ENCODE results near the gene ZNF184. TPM values are rescaled to one million over a fixed set of nuclear protein-coding genes. Genes with fewer than 3 reads are reported as not detected.

Gene ZNF184
- total RNA-seq (2014; rRNA removed; shearing (Covaris generic); ENCODE audit: low replicate concordance) = 24.1 and 25.4 TPM in 2 replicates

DNA sequence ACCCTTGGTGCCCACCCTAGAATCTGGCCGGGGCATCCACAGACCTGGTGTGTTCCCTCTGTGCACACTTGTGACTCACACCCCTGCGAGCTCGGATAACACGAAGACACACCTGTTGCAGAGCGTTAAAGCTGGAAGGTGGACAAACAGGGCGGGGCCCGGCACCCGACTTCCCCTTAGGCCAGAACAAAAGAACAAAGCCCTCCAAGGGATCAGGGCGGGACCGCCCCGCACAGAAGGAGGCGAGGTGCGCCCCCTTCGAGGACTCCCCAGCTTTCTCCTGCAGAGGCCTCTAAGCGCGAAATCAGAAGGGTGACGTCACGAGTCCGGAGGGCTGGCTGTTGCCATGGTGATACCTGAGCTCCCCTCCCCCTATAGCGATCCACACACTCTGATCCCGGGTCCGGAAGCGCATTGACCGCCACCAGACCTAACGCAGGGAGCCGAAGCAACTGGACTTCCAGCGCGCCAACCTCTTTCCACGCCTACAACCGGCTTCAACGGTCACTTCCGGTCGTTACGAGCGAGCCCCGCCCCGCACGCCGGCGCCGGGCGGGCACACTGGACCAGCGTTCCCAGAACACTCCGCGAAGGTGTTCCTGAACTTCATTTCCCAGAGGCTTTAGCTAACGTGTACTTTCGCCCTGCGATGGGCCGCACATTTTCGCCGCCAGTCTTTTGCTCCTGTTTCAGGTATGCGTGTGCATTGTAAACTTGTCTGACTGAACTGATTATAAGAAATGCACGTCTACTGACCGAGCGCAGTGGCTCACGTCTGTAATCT is at the start of gene ZNF184:
ZNF184 (minus strand) TSS at position 489 of the 784 bp plus-strand sequence. CDS start 811 bp downstream, outside the sequence.
- peaks cover under 1% of the 10 kb centered on the region; the same call in 1 of the 2 replicates for H3K9me3 ChIP-seq
- no peaks in the 10 kb centered on the region for H3K27me3 ChIP-seq
- DNase-seq = peak; percentile 100
- peak within 1 kb of the TSS; percentile 71 for H3K4me3 ChIP-seq
- H3K36me3 ChIP-seq = peaks cover 33% of the 10 kb centered on the region

- Histone ChIP-seq H3K36me3 (no peaks in the 10 kb centered on the region), H3K4me3 (peak overlapping the region; percentile 93), H3K9me3 (peaks cover 5% of the 10 kb centered on the region; the same call in 1 of the 2 replicates), H3K27me3 (peaks cover 27% of the 10 kb centered on the region)
- DNase-seq = peak; percentile 84
These were observed 46.2 kb upstream of the ZNF184 start for GRCh38 chr6:27518881-27519795.

DNA sequence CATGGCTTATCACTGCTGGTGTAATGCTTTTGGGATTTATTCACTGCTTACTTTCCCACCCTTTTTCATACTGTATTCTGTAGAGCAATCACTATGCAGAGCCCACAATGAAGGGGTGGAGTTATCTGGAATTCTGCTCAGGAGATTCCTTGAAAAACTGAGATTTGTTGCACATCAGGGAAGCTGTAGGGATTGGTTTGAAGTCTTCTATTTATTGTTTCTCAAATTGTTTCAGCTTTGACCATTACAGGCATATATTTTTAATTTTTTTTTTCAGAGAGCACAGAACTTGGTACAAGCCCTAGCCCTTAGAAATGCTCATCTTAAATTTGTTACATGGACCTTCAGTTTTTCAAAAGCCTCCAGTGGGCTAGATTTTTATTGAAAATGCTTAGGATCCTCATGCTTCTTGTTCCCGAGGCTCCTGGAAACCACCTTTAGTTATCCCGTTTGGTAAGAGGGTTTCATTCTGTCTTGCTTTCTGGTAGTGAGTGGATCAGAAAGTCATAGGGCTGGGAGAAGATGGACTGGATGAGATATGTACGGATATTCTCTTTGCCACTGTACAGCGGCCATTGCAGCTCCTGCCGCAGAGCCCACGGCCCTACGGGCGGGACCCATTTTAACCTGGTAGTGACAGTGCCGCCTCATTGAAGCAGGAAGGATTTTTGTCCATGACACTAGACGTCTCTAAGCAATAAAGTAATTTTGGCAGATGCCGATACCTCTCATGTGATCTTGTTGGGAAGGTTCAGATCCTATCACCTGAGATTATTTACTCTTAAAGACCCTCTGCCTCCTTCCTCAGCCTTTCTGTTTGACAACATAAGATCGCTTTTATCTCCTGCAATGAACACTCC is 45.3 kb upstream of the ZNF184 start:
- Histone ChIP-seq H3K4me3 (peak overlapping the region; percentile 93), H3K9me3 (peaks cover 5% of the 10 kb centered on the region; the same call in 1 of the 2 replicates), H3K27me3 (peaks cover 37% of the 10 kb centered on the region), H3K36me3 (no peaks in the 10 kb centered on the region)
- no peak for DNase-seq

GRCh38 chr6:27517238-27517637 is 44.3 kb upstream of the ZNF184 start:
- DNase-seq = no peak
- Histone ChIP-seq H3K9me3 (peaks cover 5% of the 10 kb centered on the region; the same call in 1 of the 2 replicates), H3K4me3 (no peak overlapping the region)

GRCh38 chr6:27514906-27515495 is 42.1 kb upstream of the ZNF184 start:
- no peak for DNase-seq
- Histone ChIP-seq H3K27me3 (peaks cover 57% of the 10 kb centered on the region), H3K4me3 (peak overlapping the region; percentile 8), H3K9me3 (peaks cover 5% of the 10 kb centered on the region; the same call in 1 of the 2 replicates), H3K36me3 (no peaks in the 10 kb centered on the region)

More at GRCh38 chr6:27517238-27517637, 44.3 kb upstream of the ZNF184 start:
- H3K36me3 ChIP-seq = no peaks in the 10 kb centered on the region
- peaks cover 46% of the 10 kb centered on the region for H3K27me3 ChIP-seq

DNA sequence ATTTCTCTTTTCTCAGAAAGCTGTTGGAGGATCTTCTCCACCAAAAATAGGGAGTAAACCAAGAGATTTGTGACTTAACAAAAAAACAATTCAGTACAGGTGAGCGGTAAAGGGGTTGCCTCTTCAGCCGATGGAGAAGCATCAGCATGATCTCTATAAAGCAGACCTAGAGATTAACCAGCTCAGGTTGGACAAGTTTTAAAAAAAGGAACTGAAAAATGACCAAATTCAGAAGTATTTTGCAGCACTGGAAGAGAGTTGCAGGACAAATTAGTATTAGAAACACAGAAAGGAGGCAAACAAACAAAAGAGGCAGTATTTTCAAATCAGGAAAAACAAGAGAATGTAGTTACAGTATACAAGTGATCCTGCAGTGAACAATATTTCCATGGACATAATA is 39.6 kb upstream of the ZNF184 start:
- Histone ChIP-seq H3K4me3 (no peak overlapping the region), H3K36me3 (no peaks in the 10 kb centered on the region), H3K27me3 (peaks cover 57% of the 10 kb centered on the region), H3K9me3 (peaks cover 5% of the 10 kb centered on the region; the same call in 1 of the 2 replicates)
- no peak for DNase-seq

DNA sequence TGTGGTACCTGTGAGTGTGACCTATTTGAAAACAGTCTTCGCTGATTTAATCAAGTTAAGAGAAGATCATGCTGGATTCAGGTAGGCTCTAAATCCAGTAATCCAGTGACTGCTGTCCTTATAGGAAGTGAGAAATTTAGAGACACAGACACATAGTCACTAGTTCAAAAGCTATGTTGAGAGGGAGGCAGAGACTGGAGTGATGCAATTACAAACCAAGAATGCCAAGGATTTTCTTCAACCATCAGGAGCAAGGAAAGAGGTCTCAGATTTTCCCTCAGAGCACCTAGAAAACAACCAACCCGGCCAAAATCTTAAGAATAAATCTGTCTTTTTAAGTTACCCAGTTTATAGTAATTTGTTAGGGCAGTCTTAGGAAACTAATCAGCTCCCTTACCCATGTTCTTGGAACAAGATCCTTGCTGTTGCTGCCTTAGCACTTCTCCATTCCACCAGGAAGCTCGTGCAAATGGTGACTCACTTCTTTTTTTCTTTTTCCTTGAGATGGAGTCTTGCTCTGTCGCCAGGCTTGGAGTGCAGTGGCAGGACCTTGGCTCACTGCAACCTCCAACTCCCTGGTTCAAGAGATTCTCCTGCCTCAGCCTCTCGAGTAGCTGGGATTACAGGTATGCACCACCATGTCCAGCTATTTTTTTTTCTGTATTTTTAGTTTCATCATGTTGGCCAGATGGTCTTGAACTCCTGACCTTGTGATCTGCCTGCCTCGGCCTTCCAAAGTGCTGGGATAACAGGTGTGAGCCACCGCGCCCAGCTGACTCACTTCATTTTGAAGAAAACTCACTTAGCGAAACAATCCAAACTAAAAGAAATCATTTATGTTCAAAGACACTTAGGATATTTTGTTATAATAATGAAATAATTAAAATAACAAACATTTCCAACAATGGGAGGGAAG is 34.4 kb upstream of the ZNF184 start:
- no peak for DNase-seq
- no peaks in the 10 kb centered on the region for H3K9me3 ChIP-seq
- H3K4me3 ChIP-seq = no peak overlapping the region
- no peaks in the 10 kb centered on the region for H3K36me3 ChIP-seq
- peaks cover 12% of the 10 kb centered on the region for H3K27me3 ChIP-seq

DNA sequence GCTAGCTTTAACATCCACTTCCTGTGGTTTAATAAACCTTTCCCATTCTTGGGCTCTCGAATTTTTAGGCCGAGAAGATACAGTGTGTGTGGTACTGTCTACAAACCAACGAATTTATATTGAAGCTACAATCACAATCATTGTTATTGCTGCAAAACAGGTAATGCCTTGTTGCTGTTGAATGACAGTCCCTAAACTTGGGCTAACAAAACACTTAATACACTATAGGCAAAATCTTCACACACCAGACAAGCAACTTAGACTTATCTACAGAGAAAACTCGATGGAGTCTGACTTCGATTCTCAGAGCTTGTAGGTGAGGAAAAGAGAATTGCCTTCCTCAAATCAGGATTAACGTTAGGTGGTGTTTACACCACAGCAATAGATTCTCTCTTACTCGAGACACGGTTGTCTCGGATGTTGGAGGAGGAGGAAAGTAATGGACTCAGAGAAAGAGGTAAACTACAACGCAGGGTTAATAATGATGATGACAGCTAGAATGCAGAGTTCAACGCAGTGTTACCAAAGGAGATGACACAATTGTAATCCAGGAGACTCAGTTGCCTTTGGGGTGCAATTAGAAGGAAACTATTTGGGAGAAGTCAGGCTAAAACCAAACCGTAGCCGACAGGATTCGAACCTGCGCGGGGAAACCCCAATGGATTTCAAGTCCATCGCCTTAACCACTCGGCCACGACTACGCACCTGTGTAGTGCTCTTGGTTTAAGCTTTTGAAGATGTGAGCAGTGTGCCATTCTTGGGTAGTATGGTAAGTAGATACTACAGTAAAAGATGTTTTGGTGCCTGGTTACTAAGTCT is 32.5 kb upstream of the ZNF184 start:
- DNase-seq = peak; percentile 90

GRCh38 chr6:27503436-27504030 is 30.6 kb upstream of the ZNF184 start:
- H3K27me3 ChIP-seq = peaks cover 6% of the 10 kb centered on the region
- H3K36me3 ChIP-seq = no peaks in the 10 kb centered on the region
- H3K9me3 ChIP-seq = no peaks in the 10 kb centered on the region
- DNase-seq = peak; percentile 87
- peak overlapping the region; percentile 59 for H3K4me3 ChIP-seq

More for the DNA sequence above, 32.5 kb upstream of the ZNF184 start:
- peak overlapping the region; percentile 5 for H3K4me3 ChIP-seq
- H3K36me3 ChIP-seq = no peaks in the 10 kb centered on the region
- no peaks in the 10 kb centered on the region for H3K9me3 ChIP-seq
- peaks cover 3% of the 10 kb centered on the region; the same call in 1 of the 2 replicates for H3K27me3 ChIP-seq

- no peaks in the 10 kb centered on the region for H3K9me3 ChIP-seq
- peak overlapping the region; percentile 59 for H3K4me3 ChIP-seq
These were observed 29.9 kb upstream of the ZNF184 start for GRCh38 chr6:27502508-27503435.

DNA sequence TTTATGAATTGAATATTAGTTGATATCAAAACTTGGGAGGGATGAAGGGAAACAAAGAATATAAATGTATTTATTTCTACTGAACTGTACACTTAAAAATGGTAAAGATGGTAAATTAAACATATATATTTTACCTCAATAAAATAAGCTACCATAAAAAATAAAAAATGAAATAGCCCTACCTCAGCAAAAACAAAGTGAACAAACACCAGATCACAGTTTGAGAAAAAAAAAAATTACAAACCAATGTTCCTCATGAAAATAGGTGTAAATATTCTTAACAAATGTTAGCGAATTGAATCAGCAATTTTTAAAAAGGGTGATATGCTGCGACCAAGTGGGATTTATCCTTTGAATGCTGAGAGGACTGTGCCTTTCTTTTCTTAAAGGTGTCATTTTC is 28.3 kb upstream of the ZNF184 start:
- Histone ChIP-seq H3K27me3 (peaks cover 6% of the 10 kb centered on the region), H3K36me3 (no peaks in the 10 kb centered on the region), H3K4me3 (no peak overlapping the region), H3K9me3 (no peaks in the 10 kb centered on the region)
- DNase-seq = no peak

More at GRCh38 chr6:27502508-27503435, 29.9 kb upstream of the ZNF184 start:
- no peaks in the 10 kb centered on the region for H3K36me3 ChIP-seq
- H3K27me3 ChIP-seq = peaks cover 6% of the 10 kb centered on the region
- peak; percentile 91 for DNase-seq

GRCh38 chr6:27500177-27500576 is 27.3 kb upstream of the ZNF184 start:
- Histone ChIP-seq H3K4me3 (no peak overlapping the region), H3K36me3 (no peaks in the 10 kb centered on the region), H3K27me3 (peaks cover 6% of the 10 kb centered on the region), H3K9me3 (no peaks in the 10 kb centered on the region)
- no peak for DNase-seq

Data from MG63 (cell line).